ENCODE measurements around the gene GDF11. TPM values are rescaled to one million over a fixed set of nuclear protein-coding genes. Genes with fewer than 3 reads are reported as not detected.

GDF11 gene
- polyA plus RNA-seq, 2 of the 4 experiments (the other 2 are of a cell fraction) = 1.2 to 3.6 TPM

DNA sequence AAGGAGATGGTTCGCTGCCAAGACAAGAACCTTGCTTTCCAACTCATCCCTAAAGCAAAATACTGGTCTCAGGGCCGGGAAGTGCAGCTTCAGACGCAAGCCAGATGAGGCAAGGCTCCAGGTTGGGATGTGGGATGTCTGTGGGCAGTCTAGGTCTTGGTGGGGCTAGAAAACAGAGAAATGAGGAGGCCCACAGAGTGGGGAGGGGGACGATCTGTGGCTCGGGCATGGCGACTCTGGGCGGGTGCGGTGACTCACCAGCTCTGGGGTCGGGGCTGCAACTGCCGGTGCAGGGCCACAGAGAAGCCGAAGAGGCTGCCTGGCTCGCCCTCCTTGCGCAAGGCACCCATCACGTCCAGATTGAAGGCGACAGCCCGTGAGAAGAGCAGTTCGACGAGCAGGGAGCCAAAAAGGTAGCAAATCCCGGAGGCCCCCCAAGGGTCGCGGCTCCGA lies 35.7 kb upstream of the GDF11 start:
- Histone ChIP-seq H3K4me2 (peak overlapping the region; percentile 99), H3K4me3 (peak overlapping the region; percentile 86), H3K4me1 (peaks cover 16% of the 10 kb centered on the region; the same call in 2 of the 3 replicates), H3K9me3 (no peaks in the 10 kb centered on the region), H3K27ac (peak overlapping the region in 1 of 2 experiments; percentile 79; a peak in 4 of 6 replicates)
- DNase-seq (ENCODE audit: low read depth in 1 of 2, low spot score in 1 of 2) (no peak), ATAC-seq (peak in 1 of 2 experiments; percentile 10; a peak in 3 of 6 replicates), FAIRE-seq (no peak)
- TF ChIP-seq HOXA7 (CRISPR knock-in tag; IDR thresholded peaks at IDR 0.05) = no peak
- TF ChIP-seq CEBPB (IDR thresholded peaks at IDR 0.05) = peak in 1 of 2 experiments; percentile 70; a peak in 2 of 4 replicates
- no peak for TF ChIP-seq JUNB (IDR thresholded peaks at IDR 0.05)
- 34% methylated on average over 20 of the region's 22 CpGs for WGBS (ENCODE audit: missing lambda C conversion rate)
- CTCF ChIA-PET = interaction anchor here (0.8 to 3.1 kb wide), 5 partner anchors 9 to 26 kb away, joined by 3 to 20 read pairs (median 6); partner anchors contain the start of genes BLOC1S1 and RDH5
- POLR2A ChIA-PET = no interaction called here

GRCh38 chr12:55707841-55708694 lies 34.9 kb upstream of the GDF11 start, which contains the start of gene ITGA7:
Gene ITGA7, minus strand, starts transcription at chr12:55707904. Its CDS starts 222 bp downstream, at chr12:55707682.
- peak within 1 kb of the TSS; percentile 99 for H3K4me2 ChIP-seq
- peak within 1 kb of the TSS; percentile 86 for H3K4me3 ChIP-seq
- FAIRE-seq (no peak), DNase-seq (ENCODE audit: low read depth in 1 of 2, low spot score in 1 of 2) (peak in 1 of 2 experiments; percentile 77), ATAC-seq (peak; percentile 67 to 82)
- no peaks in the 10 kb centered on the region for H3K9me3 ChIP-seq
- CTCF ChIA-PET = interaction anchor here (0.8 to 3.1 kb wide), 3 partner anchors 9 to 19 kb away, joined by 3 to 20 read pairs (median 4); partner anchors contain the start of genes BLOC1S1 and RDH5
- POLR2A ChIA-PET = no interaction called here
- TF ChIP-seq HMGXB4 (CRISPR knock-in tag; IDR thresholded peaks at IDR 0.05; ENCODE audit: borderline replicate concordance) (no peak), MAZ (IDR thresholded peaks at IDR 0.05; ENCODE audit: borderline replicate concordance, low read depth, low read length) (no peak), HOXA7 (CRISPR knock-in tag; IDR thresholded peaks at IDR 0.05) (no peak), HOXB5 (CRISPR knock-in tag; IDR thresholded peaks at IDR 0.05) (no peak), CHD2 (IDR thresholded peaks at IDR 0.05; ENCODE audit: low read length, partially characterized antibody) (no peak), HEYL (CRISPR knock-in tag; IDR thresholded peaks at IDR 0.05) (no peak), FOSB (CRISPR knock-in tag; IDR thresholded peaks at IDR 0.05) (no peak), ZNF302 (CRISPR knock-in tag; IDR thresholded peaks at IDR 0.05) (no peak), BCL3 (IDR thresholded peaks at IDR 0.05) (no peak), FOXS1 (CRISPR knock-in tag; IDR thresholded peaks at IDR 0.05) (no peak), JUN (IDR thresholded peaks at IDR 0.05) (no peak), NR3C1 (IDR thresholded peaks at IDR 0.05) (no peak), BHLHE40 (IDR thresholded peaks at IDR 0.05; ENCODE audit: low read depth, low read length) (no peak), RFX5 (IDR thresholded peaks at IDR 0.05) (no peak), CHD4 (IDR thresholded peaks at IDR 0.05; ENCODE audit: borderline replicate concordance) (no peak), EP300 (IDR thresholded peaks at IDR 0.05) (no peak), ZC3H11A (IDR thresholded peaks at IDR 0.05) (no peak), HOXB13 (CRISPR knock-in tag; IDR thresholded peaks at IDR 0.05; ENCODE audit: low read depth) (no peak), PHF8 (IDR thresholded peaks at IDR 0.05; ENCODE audit: borderline replicate concordance, low read depth) (no peak)
- 9% methylated on average over 16 of the region's 39 CpGs for WGBS (ENCODE audit: missing lambda C conversion rate)
- peaks cover 16% of the 10 kb centered on the region; the same call in 2 of the 3 replicates for H3K4me1 ChIP-seq
- peak within 1 kb of the TSS; percentile 50 to 79; a peak in 5 of 6 replicates for H3K27ac ChIP-seq
